ENCODE results near the gene BABAM2.

GRCh38 chr2:27889774-27890145 lies 769 bp upstream of the BABAM2 start:
- TF ChIP-seq, protein P1, sequence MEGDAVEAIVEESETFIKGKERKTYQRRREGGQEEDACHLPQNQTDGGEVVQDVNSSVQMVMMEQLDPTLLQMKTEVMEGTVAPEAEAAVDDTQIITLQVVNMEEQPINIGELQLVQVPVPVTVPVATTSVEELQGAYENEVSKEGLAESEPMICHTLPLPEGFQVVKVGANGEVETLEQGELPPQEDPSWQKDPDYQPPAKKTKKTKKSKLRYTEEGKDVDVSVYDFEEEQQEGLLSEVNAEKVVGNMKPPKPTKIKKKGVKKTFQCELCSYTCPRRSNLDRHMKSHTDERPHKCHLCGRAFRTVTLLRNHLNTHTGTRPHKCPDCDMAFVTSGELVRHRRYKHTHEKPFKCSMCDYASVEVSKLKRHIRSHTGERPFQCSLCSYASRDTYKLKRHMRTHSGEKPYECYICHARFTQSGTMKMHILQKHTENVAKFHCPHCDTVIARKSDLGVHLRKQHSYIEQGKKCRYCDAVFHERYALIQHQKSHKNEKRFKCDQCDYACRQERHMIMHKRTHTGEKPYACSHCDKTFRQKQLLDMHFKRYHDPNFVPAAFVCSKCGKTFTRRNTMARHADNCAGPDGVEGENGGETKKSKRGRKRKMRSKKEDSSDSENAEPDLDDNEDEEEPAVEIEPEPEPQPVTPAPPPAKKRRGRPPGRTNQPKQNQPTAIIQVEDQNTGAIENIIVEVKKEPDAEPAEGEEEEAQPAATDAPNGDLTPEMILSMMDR (IDR thresholded peaks at IDR 0.05): no peak
- no peak for TF ChIP-seq POLR2A (IDR thresholded peaks at IDR 0.05)

Measured in heart left ventricle (tissue), 13 donors.